A673 (cell line): ENCODE data around the gene WNT7A. TPM values are rescaled to one million over a fixed set of nuclear protein-coding genes. Genes with fewer than 3 reads are reported as not detected.

Experiments
- BruUV-seq: library from RNA; stranded (reverse); fragments of 400-500 nt; replicated peaks from 2 replicates; lab custom pipeline; 2021; lab: Mats Ljungman, UMichigan
- CTCF ChIA-PET: fragments of 300-600 bp; sonication (Branson Sonifier 250); formaldehyde crosslinking; loops from one replicate; lab custom pipeline; 2022; ENCODE audit warnings: antibody characterized with exemption; lab: Charles Lee
- POLR2A ChIA-PET: fragments of 300-600 bp; sonication (Branson Sonifier 250); formaldehyde crosslinking; loops from one replicate; lab custom pipeline; 2022; ENCODE audit warnings: antibody characterized with exemption; ENCODE audit not compliant: low non-redundant PET; lab: Charles Lee
- DNase-seq: peaks from one replicate; pipeline ENCODE4 v3.0.0-alpha.2; 2015; ENCODE audit warnings: low spot score
- H3K27ac ChIP-seq: fragments of 200-600 bp; sonication (generic); 2 replicates; pipeline ENCODE4 v1.5.1; 2016; ENCODE audit warnings: mixed run types, low read depth, mild to moderate bottlenecking, mixed read lengths, antibody characterized with exemption, low read length; ENCODE audit not compliant: poor library complexity, severe bottlenecking
- H3K27me3 ChIP-seq: fragments of 200-600 bp; sonication (generic); replicated peaks from 2 replicates; pipeline ENCODE4 v1.6.1; 2017; ENCODE audit warnings: mixed run types, low read depth, mild to moderate bottlenecking, mixed read lengths, antibody characterized with exemption, low read length; ENCODE audit not compliant: insufficient read depth, poor library complexity
- H3K36me3 ChIP-seq: fragments of 200-600 bp; sonication (generic); 2 replicates; pipeline ENCODE4 v1.6.1; 2016; ENCODE audit warnings: mixed run types, mild to moderate bottlenecking, mixed read lengths, antibody characterized with exemption, low read length; ENCODE audit not compliant: insufficient read depth, poor library complexity, severe bottlenecking
- H3K4me1 ChIP-seq: fragments of 200-600 bp; sonication (generic); 2 replicates; pipeline ENCODE4 v1.6.1; 2017; ENCODE audit warnings: mixed run types, mild to moderate bottlenecking, mixed read lengths, antibody characterized with exemption, low read length; ENCODE audit not compliant: insufficient read depth, poor library complexity, severe bottlenecking
- H3K4me3 ChIP-seq: fragments of 200-600 bp; sonication (generic); 2 replicates; pipeline ENCODE4 v1.5.1; 2016; ENCODE audit warnings: low read depth, mixed run types, mild to moderate bottlenecking, mixed read lengths, low read length; ENCODE audit not compliant: poor library complexity, severe bottlenecking
- H3K9me3 ChIP-seq: fragments of 200-600 bp; sonication (generic); 2 replicates; pipeline ENCODE4 v1.6.1; 2016; ENCODE audit warnings: mixed run types, low read depth, mild to moderate bottlenecking, mixed read lengths, antibody characterized with exemption, low read length; ENCODE audit not compliant: poor library complexity, severe bottlenecking
- CTCF ChIP-seq: fragments of 300-800, 200-600 bp; sonication (generic); conservative IDR thresholded peaks from 2 replicates; pipeline ENCODE4 v1.5.1; 2017; ENCODE audit warnings: low read depth, mild to moderate bottlenecking, antibody characterized with exemption, low read length, moderate library complexity, mixed read lengths
- EZH2 ChIP-seq: fragments of 200-600 bp; sonication (generic); IDR thresholded peaks from 2 replicates; pipeline ENCODE4 v1.6.1; 2017; ENCODE audit warnings: borderline replicate concordance, low read depth, mild to moderate bottlenecking, mixed read lengths, antibody characterized with exemption, low read length; ENCODE audit not compliant: poor library complexity, severe bottlenecking
- intact Hi-C: fragments of 100-400 bp; cut with micrococcal nuclease; formaldehyde crosslinking; loops from one replicate; pipeline ENCODE4 v1.10.0; 2022; ENCODE audit not compliant: unreplicated experiment
- total RNA-seq: library from RNA; stranded (reverse); gene quantifications from 2 replicates; pipeline ENCODE4 v1.2.3, GENCODE V29; 2021

The WNT7A gene
- total RNA-seq, 1 experiment from 2014 or later = not detected

DNA sequence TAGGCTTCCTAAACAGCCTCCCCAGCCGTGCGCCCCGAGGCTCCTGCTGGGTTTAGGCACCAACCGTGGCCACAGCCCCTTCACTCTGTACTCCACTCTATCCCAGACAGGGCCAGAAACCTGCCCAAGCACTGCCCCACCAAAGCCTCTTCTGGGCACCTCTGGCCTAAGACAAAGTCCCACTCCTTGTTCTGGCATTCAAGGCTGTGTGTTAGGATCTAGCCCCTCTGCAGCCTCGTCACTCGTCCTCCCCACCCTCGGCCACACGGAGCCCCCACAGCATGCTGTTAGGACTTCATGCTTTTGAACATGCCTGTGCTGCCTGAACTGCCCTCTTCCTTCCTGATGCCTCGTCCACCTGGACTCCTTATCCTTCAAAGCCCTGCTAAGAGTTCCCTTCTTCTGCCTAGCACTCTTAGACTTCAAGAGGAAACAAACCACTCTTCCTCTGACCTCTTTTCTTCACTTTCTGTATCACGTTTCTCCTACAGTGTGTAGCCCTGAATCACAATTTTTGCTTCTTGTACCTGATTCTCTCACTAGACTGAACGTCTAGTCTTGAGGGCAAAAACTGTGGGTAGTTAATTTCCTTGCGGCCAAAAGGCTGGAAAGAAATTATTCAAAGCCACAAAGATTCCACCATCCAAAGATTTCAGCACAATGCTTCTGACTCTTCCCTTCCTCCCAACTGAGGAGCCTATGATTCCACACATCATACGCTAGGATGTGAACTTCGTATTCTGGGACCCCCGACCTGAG, 28.6 kb downstream of the WNT7A start:
- POLR2A ChIA-PET = no interaction called here
- H3K27me3 ChIP-seq = no peaks in the 10 kb centered on the region
- BruUV-seq = no TSS peak
- no peak for DNase-seq
- TF ChIP-seq CTCF (no peak), EZH2 (no peak)
- intact Hi-C loops = no loop called here
- H3K27ac ChIP-seq = no peak overlapping the region
- CTCF ChIA-PET = no interaction called here
- H3K4me1 ChIP-seq = no peaks in the 10 kb centered on the region
- no peaks in the 10 kb centered on the region for H3K36me3 ChIP-seq
- H3K9me3 ChIP-seq = no peaks in the 10 kb centered on the region
- H3K4me3 ChIP-seq = no peak overlapping the region

DNA sequence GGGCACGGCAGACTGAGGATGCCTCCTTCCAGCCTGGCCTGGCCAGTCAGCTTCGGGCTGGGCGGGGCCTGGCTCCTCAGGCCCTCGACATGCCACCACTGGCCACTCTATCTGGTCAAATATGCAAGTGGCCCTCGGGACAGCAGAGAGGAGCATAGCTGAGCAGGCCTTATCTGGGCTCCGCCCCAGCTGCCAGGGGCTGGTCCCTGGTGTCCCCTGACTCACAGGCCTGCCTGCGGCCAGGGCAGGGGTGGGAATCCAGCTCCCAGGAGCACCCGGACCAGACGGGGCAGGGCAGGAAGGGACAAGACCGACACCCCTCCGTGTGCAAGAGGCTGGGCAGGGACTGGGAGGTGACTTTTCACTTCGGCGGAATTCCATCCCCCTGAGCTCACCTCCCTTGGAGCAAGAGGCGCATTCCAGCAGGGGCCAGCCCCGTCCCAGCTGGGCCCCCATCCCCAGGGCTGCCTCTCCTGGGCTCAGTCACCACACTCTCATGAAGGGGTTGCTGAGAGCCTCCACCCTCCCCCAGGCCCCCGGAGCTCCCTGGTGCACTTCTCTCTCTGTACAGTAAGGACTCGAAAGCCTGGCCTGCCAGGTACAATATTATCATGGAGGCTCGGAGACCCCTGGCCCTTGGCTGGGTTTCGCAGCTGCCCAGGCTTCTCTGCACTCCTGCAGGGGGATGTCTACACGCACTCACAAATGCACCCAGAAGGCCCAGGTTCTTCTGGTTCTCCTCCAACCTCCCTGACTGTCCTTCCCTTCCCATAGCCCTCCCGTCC, 29.5 kb downstream of the WNT7A start:
- Histone ChIP-seq H3K4me1 (no peaks in the 10 kb centered on the region), H3K27ac (no peak overlapping the region), H3K36me3 (no peaks in the 10 kb centered on the region), H3K4me3 (no peak overlapping the region), H3K27me3 (no peaks in the 10 kb centered on the region), H3K9me3 (no peaks in the 10 kb centered on the region)
- TF ChIP-seq CTCF (no peak), EZH2 (no peak)
- POLR2A ChIA-PET = no interaction called here
- BruUV-seq = no TSS peak
- no peak for DNase-seq
- CTCF ChIA-PET = no interaction called here
- intact Hi-C loops = no loop called here

GRCh38 chr3:13849018-13849417, 30.9 kb downstream of the WNT7A start:
- POLR2A ChIA-PET = no interaction called here
- CTCF ChIA-PET = no interaction called here
- no peak overlapping the region for H3K4me3 ChIP-seq
- H3K4me1 ChIP-seq = no peaks in the 10 kb centered on the region
- H3K27ac ChIP-seq = no peak overlapping the region
- TF ChIP-seq CTCF (no peak), EZH2 (no peak)
- no TSS peak for BruUV-seq
- H3K27me3 ChIP-seq = no peaks in the 10 kb centered on the region
- no peaks in the 10 kb centered on the region for H3K9me3 ChIP-seq
- intact Hi-C loops = no loop called here
- H3K36me3 ChIP-seq = no peaks in the 10 kb centered on the region
- no peak for DNase-seq
